MCF 10A (cell line): ENCODE measurements around the gene TENT4B. TPM values are rescaled to one million over a fixed set of nuclear protein-coding genes. Genes with fewer than 3 reads are reported as not detected.

Experiments
- BruUV-seq: library from RNA; stranded (reverse); fragments of 400-500 nt; replicated peaks from 2 replicates; lab custom pipeline; 2021; lab: Mats Ljungman, UMichigan
- CTCF ChIA-PET: fragments of 300-600 bp; sonication (Branson Sonifier 250); formaldehyde crosslinking; extraction: SDS; loops from one replicate; lab custom pipeline; 2021; ENCODE audit warnings: antibody characterized with exemption, inconsistent platforms; lab: Yijun Ruan, JAX
- POLR2A ChIA-PET: fragments of 300-600, 350-650 bp; sonication (Branson Sonifier 250); formaldehyde crosslinking; extraction: SDS; loops from one replicate; lab custom pipeline; 2020; ENCODE audit warnings: antibody characterized with exemption, inconsistent platforms; lab: Yijun Ruan, JAX
- DNase-seq: peaks from one replicate; pipeline ENCODE4 v3.0.0-alpha.2; 2018; ENCODE audit not compliant: unreplicated experiment
- H3K27ac Mint-ChIP-seq: one replicate; pipeline ENCODE4 v1.8.0; 2022; ENCODE audit warnings: mild to moderate bottlenecking, low read depth, mixed read lengths; ENCODE audit not compliant: unreplicated experiment
- H3K27me3 Mint-ChIP-seq: one replicate; pipeline ENCODE4 v1.8.0; 2022; ENCODE audit warnings: mixed read lengths; ENCODE audit not compliant: insufficient read depth, unreplicated experiment
- H3K36me3 Mint-ChIP-seq: one replicate; pipeline ENCODE4 v1.8.0; 2022; ENCODE audit warnings: mild to moderate bottlenecking, moderate library complexity, mixed read lengths; ENCODE audit not compliant: insufficient read depth, unreplicated experiment
- H3K4me1 Mint-ChIP-seq: one replicate; pipeline ENCODE4 v1.8.0; 2022; ENCODE audit warnings: mixed read lengths; ENCODE audit not compliant: insufficient read depth, unreplicated experiment
- H3K4me3 Mint-ChIP-seq: one replicate; pipeline ENCODE4 v1.8.0; 2022; ENCODE audit warnings: mild to moderate bottlenecking, moderate library complexity, mixed read lengths; ENCODE audit not compliant: unreplicated experiment
- H3K9me3 Mint-ChIP-seq: one replicate; pipeline ENCODE4 v1.8.0; 2022; ENCODE audit warnings: mixed read lengths; ENCODE audit not compliant: unreplicated experiment
- intact Hi-C: fragments of 100-400 bp; cut with micrococcal nuclease; formaldehyde crosslinking; loops from 2 replicates; pipeline ENCODE4 v1.14.1; 2022
- total RNA-seq: library from RNA; stranded (reverse); gene quantifications from 2 replicates; pipeline ENCODE4 v1.2.3, GENCODE V29; 2022
- TF ChIP-seq, protein P1 (sequence below): fragments of 200-600 bp; IDR thresholded peaks from one replicate; pipeline ENCODE4 v1.8.0; 2022; ENCODE audit warnings: antibody characterized with exemption, mild to moderate bottlenecking; ENCODE audit not compliant: unreplicated experiment

The TENT4B gene
- total RNA-seq, 1 experiment from 2014 or later = 12.1 TPM

DNA sequence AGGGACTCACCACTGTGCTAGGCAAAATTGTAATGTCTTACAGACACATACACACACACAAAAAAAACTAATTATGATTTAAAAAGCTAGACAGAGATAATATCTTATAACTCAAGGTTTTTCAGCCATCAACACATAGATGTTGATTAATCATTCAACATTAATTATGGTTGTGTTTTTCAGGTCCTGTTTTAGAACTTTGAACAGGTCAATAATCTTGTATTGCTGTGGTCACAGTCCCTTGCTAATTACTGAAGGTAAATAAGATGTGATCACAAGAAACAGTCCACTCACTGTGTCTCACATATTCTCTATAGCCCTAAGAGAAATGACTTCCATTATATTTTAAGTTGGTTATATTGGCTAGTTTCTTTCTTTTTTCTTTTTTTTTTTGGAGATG, 32.4 kb upstream of the TENT4B start:
- DNase-seq = no peak
- no TSS peak for BruUV-seq
- no peaks in the 10 kb centered on the region for H3K36me3 Mint-ChIP-seq
- H3K27ac Mint-ChIP-seq = no peak overlapping the region
- intact Hi-C loops = no loop called here
- H3K9me3 Mint-ChIP-seq = no peaks in the 10 kb centered on the region
- H3K27me3 Mint-ChIP-seq = no peaks in the 10 kb centered on the region
- no peak overlapping the region for H3K4me3 Mint-ChIP-seq
- H3K4me1 Mint-ChIP-seq = peaks cover 6% of the 10 kb centered on the region
- POLR2A ChIA-PET = no interaction called here
- CTCF ChIA-PET = no interaction called here
- TF ChIP-seq, protein P1, sequence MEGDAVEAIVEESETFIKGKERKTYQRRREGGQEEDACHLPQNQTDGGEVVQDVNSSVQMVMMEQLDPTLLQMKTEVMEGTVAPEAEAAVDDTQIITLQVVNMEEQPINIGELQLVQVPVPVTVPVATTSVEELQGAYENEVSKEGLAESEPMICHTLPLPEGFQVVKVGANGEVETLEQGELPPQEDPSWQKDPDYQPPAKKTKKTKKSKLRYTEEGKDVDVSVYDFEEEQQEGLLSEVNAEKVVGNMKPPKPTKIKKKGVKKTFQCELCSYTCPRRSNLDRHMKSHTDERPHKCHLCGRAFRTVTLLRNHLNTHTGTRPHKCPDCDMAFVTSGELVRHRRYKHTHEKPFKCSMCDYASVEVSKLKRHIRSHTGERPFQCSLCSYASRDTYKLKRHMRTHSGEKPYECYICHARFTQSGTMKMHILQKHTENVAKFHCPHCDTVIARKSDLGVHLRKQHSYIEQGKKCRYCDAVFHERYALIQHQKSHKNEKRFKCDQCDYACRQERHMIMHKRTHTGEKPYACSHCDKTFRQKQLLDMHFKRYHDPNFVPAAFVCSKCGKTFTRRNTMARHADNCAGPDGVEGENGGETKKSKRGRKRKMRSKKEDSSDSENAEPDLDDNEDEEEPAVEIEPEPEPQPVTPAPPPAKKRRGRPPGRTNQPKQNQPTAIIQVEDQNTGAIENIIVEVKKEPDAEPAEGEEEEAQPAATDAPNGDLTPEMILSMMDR = no peak

DNA sequence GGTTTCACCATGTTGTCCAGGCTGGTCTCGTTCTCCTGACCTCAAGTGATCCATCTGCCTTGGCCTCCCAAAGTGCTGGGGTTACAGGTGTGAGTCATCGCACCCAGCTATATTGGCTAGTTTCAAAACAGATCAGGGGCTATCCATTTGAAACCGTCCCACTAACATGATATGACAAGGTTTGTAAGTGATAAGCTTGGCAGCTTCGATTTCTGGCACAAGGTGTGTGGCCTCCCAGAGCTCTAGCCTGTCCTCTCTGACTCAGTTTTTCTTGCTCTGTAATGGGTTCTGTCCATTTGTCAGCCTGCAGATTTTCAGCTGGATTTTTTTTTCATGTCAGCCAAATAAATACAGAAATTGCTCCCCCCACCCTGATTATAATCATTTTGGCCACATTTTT, 31.8 kb upstream of the TENT4B start:
- intact Hi-C loops = no loop called here

GRCh38 chr16:50121721-50122445, 31.2 kb upstream of the TENT4B start:
- H3K27me3 Mint-ChIP-seq = no peaks in the 10 kb centered on the region
- H3K4me1 Mint-ChIP-seq = peaks cover 6% of the 10 kb centered on the region
- TF ChIP-seq, protein P1 = no peak
- H3K27ac Mint-ChIP-seq = no peak overlapping the region
- H3K9me3 Mint-ChIP-seq = no peaks in the 10 kb centered on the region
- H3K4me3 Mint-ChIP-seq = no peak overlapping the region
- BruUV-seq = no TSS peak
- ChIA-PET CTCF (no interaction called here), POLR2A (interaction anchor here (0.6 to 1.2 kb wide), 2 partner anchors 58 to 129 kb away, joined by 4 read pairs; no protein-coding TSS in a partner anchor)
- DNase-seq = no peak
- intact Hi-C loops = no loop called here
- H3K36me3 Mint-ChIP-seq = no peaks in the 10 kb centered on the region

More for the DNA sequence above, 31.8 kb upstream of the TENT4B start:
- BruUV-seq = no TSS peak
- POLR2A ChIA-PET = interaction anchor here (0.6 to 1.2 kb wide), 2 partner anchors 58 to 130 kb away, joined by 4 read pairs; no protein-coding TSS in a partner anchor
- H3K36me3 Mint-ChIP-seq = no peaks in the 10 kb centered on the region
- H3K27ac Mint-ChIP-seq = no peak overlapping the region
- H3K27me3 Mint-ChIP-seq = no peaks in the 10 kb centered on the region
- CTCF ChIA-PET = no interaction called here
- DNase-seq = no peak
- peaks cover 6% of the 10 kb centered on the region for H3K4me1 Mint-ChIP-seq
- H3K9me3 Mint-ChIP-seq = no peaks in the 10 kb centered on the region
- TF ChIP-seq, protein P1 = no peak
- no peak overlapping the region for H3K4me3 Mint-ChIP-seq

- Mint-ChIP-seq H3K4me1 (peaks cover 6% of the 10 kb centered on the region), H3K9me3 (no peaks in the 10 kb centered on the region), H3K27me3 (no peaks in the 10 kb centered on the region), H3K27ac (no peak overlapping the region), H3K36me3 (no peaks in the 10 kb centered on the region), H3K4me3 (no peak overlapping the region)
- intact Hi-C loops = no loop called here
- no TSS peak for BruUV-seq
- POLR2A ChIA-PET = no interaction called here
- TF ChIP-seq, protein P1 = no peak
- no peak for DNase-seq
- CTCF ChIA-PET = no interaction called here
These were observed 29.7 kb upstream of the TENT4B start for GRCh38 chr16:50123417-50123816.
